ENCODE measurements around the gene MOSPD3.
"Not testable (repeated sequence)": the region's sequence is repeated elsewhere in the genome, so short reads cannot be mapped to it uniquely, and the experiment has no call there.

MOSPD3 gene

DNA sequence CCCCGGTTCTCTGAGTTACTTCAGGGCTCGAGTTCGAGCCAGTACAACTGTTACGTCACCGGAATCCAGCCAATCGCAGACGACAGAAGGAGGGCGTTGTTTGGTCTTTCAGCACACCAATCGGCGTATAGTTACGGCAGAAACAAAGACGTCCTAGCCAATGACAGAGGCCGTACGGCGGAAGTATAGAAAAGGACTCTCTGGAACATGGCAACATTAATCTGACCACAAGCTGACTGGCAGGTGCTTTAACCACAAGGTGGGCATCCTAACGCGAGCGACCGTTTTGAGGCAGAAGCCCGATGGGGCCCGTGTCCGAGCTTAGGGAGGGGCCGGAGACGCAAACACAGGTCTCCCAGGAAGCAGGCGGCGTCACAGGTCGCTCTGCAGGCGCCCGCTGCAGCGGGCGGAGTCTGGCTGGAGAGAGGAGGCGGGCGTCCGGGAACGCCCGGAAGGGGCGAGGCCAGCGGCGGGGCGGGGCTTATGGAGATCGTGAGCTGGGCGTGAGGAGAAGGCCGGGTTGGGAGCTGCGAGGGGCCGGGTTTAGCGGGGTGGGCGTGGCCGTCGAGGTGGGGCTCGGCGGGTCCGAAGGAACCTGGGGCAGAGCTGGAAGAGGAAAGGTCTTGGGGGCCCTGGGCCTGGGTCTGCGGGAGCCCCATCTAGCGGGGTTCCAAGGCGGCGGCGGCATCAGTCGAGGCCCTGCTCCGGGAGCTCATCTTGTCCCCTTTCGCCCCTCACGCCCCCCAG is at the start of gene MOSPD3:
Gene MOSPD3 (plus strand): TSS at position 558 of the 747 bp plus-strand sequence. CDS start 252 bp downstream, outside the sequence.
- DNase-seq: peak; percentile 88

DNA sequence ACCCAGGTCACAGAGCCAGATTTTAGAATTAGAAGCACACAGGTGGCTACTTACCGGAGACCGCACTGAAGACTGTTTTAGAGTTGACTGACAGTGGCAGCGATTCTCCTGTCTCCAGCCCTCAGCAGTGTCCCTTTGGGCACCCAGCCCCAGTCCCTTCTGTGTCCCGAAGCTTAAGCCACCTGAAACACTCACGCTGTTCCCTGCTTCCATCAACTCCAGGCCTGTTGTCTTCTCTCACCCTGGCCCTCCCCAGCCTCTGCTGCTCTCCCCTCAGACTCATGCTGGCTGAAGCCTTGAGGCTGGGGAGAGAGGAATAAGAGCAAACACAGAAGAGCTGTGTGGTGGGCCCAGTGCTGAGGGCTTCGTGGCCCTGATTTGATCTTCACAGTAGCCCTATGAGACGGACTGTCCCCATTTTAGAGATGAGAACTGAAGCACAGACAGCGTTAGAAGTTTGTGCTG is 49.2 kb upstream of the MOSPD3 start:
- no peak for DNase-seq

DNA sequence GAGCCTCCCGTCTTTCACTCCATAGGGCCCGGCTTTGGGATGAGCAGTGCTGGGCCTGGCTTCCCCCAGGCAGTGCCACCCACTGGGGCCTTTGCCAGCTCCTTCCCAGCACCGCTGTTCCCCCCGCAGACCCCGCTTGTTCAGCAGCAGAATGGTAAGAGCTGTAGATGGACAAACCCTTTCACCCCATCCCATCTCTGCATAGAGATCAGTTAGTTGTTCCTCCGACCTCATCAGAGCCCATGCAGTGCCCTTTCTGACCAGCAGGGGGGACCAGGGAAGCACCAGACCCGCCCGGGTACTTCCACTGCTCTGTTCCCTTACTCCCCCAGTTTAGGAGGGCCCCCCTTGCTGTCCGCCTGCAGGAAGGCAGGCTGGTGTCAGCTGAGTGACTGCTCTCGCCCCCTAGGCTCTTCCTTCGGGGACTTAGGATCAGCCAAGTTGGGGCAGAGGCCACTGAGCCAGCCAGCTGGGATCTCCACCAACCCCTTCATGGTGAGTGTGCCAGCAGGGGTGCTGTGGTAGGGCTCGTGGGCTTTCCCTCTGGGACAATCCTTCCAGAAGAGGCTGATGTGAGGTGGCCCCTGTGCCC is 48.4 kb upstream of the MOSPD3 start:
- peak; percentile 88 for DNase-seq

GRCh38 chr7:100564405-100564804 is 47.9 kb upstream of the MOSPD3 start:
- DNase-seq: not testable (repeated sequence)

- no peak for DNase-seq
Observed at GRCh38 chr7:100565133-100565571, 47.2 kb upstream of the MOSPD3 start.

DNA sequence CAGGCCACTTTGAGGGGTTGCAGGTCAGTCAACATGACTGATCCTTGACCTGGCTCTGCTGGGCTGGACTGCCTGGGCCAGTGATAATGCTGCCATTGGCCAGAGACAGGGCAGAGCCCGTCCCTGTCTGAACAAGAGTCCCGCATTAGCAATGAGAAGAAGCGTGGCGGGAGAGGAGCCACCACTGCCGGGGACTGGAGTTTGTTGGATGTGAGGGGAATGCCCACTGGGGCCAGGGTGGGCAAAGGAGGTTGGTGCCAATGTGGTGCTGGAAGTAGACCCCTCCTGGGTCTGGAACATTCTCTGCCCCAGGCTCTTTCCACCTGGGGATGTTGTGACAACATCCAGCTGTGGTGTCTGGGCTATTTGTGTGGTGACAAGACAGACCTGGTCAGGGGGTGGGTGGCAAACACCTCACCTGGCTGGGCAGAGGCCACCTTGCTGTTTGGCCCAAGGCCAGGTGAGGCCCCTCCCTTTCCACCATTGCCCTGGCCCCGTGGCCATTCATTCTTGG is 46.3 kb upstream of the MOSPD3 start:
- DNase-seq: no peak

GRCh38 chr7:100567031-100567730 is 45.2 kb upstream of the MOSPD3 start:
- no peak for DNase-seq

GRCh38 chr7:100567751-100568175 is 44.6 kb upstream of the MOSPD3 start:
- DNase-seq: no peak

DNA sequence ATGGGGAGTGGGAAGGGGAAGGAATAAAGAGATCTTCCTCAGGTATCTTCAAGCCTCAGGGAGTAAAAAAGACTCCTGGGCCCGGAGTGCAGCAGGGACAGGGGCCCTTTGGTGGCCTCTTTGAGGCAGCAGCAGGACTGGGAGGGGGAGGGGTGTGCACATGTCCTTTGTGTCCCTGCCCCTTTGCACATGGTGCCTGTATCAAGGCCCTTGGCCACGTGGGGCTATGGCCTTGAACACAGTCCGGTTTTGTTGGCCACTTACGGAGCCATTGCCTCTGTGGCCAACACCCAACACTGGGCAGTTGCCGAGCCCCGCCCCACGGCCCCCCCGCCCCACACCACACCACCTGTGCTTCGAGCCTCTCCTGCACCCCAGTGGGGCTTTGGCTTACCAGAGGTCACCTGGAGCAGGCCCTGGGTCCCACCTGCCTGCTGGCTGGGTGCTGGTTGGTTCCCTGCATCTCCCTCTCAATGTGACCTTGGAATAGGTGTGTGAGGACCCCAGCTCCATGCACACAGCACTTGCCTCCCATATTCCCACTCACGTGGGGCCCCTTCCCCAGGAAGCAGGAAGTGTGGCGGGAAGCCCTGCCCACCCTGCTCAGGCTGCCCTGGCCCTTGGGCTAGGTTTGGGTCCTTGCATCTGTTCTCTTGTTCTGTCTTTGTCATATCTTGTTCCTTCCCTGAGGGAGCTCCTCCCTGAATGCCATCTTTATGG is 44.0 kb upstream of the MOSPD3 start:
- DNase-seq: no peak

DNA sequence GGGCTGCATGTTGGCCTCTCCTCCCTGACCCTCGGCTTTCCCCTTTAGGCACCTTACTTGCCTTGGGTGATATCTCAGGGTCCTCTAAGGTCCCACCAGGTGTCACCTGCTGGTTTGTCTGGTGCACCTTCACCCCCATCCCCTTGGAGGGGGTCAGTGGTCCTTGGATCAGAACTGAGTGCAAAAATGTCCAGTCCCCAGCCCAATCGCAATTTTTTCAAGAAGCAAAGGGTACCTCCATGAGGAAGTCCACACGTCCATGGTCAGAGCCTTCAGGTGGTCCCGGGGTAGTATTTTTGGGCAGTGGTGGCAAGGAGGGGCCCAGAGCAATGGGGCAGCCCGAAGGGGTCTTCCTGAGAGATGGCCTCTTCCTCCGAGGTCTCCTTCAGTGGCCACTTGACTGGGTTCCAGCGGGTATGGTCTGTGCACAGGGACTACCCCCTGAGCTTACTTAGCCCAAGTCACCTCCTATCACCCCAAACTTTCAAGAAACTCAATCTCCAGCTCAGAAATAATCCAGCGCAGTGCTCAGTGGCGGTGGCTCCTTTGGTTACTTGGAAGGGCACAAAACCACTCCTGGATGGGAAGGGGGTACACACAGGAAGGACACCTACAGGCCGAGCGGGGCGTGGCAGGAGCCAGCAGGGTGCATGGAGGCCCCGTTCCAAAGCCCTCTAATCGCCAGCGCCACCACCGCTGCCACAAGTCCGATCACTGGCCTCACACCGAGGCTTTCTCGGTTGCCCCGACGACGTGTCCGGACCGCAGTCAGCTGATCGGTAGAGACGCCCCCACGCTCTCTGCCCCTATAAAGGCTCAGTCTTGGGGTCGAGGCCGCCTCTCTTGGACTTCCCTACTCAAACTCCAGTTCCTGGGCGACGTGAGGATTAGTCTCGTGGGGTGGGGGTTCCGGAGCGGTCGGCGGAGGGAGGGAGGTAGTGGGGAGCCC is 43.2 kb upstream of the MOSPD3 start:
- no peak for DNase-seq

GRCh38 chr7:100570954-100571828 is 41.1 kb upstream of the MOSPD3 start:
- DNase-seq: no peak

DNA sequence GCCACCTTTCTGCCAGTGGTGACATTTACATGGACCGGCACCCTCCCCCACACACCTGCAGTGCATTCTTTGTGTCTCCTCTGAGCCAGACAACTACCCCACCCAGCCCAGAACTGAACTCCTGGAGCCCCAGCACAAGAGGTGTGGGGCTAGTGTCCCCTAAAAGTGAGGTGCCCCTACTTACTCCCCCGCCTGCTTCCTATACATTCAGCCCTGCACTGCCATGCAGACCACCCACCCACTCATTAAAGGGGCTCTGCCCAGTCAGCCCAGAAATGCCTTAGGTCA is 40.6 kb upstream of the MOSPD3 start:
- DNase-seq: no peak

GRCh38 chr7:100572281-100572948 is 39.9 kb upstream of the MOSPD3 start:
- no peak for DNase-seq

DNA sequence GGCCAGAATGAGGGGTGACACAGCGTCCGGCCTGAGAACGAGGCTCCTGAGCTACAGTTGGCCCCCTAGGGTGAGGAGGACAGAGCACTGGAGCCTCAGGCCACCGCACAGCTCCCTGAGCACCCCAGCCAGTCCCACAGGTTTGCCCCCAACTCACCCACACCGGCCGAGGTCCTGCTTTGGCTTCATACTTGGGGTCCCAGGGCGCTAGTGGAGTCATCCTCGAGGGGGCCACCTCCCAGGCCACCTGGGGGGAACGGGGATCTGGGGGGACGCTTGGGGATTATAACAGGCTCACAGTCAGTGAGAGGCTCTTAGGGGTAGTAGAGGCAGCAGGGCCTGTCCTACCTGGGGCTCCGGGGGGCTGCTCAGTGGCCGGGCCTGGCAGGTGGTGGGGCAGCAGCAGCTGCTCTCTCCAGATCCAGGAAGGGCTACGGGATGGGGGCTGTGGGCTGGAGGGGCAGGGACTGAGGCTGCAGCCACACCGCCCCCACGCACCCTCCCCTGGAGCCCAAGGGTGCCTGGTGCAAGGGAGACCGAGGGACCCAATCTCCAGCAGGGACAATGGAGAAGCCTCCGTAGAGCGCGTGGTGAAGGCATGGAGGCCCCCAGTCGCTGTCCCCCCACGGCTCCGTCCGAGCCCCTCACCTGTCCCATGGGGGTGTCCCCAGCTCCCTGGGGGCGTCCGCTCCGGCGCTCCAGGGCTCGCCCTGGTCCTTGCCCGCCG is 39.2 kb upstream of the MOSPD3 start:
- no peak for DNase-seq

- DNase-seq: no peak
Observed at GRCh38 chr7:100573691-100574361, 38.5 kb upstream of the MOSPD3 start, which contains the start of gene SAP25. Gene SAP25, minus strand, starts transcription at chr7:100573900. Its CDS starts 158 bp downstream, at chr7:100573742.

GRCh38 chr7:100574362-100575205 is 37.8 kb upstream of the MOSPD3 start:
- no peak for DNase-seq

- DNase-seq: no peak
Observed at GRCh38 chr7:100575206-100575631, 37.1 kb upstream of the MOSPD3 start.

Measured in 8988T (cell line).